Measurements from ENCODE around the gene TMEM116.
"Not testable (repeated sequence)": the region's sequence is repeated elsewhere in the genome, so short reads cannot be mapped to it uniquely, and the experiment has no call there.

The TMEM116 gene

GRCh38 chr12:112049351-112049750 lies 36.4 kb upstream of the TMEM116 start (continued):
- no peak for TF ChIP-seq PBX3 (CRISPR knock-in tag; IDR thresholded peaks at IDR 0.05)
- TF ChIP-seq KLF17 (tag by site-specific recombination; IDR thresholded peaks at IDR 0.05): no peak
- TF ChIP-seq ZNF549 (tag by site-specific recombination; IDR thresholded peaks at IDR 0.05): no peak
- no peak for TF ChIP-seq ZNF174 (tag by site-specific recombination; IDR thresholded peaks at IDR 0.05)
- no peak for TF ChIP-seq KLF1 (tag by site-specific recombination; IDR thresholded peaks at IDR 0.05)
- no peak for TF ChIP-seq ZIC2 (tag by site-specific recombination; IDR thresholded peaks at IDR 0.05)
- TF ChIP-seq ZSCAN30 (tag by site-specific recombination; IDR thresholded peaks at IDR 0.05): no peak
- TF ChIP-seq MYNN (tag by site-specific recombination; IDR thresholded peaks at IDR 0.05; ENCODE audit: borderline replicate concordance): no peak
- TF ChIP-seq ZBTB21 (tag by site-specific recombination; IDR thresholded peaks at IDR 0.05): no peak
- no peak for TF ChIP-seq ZNF350 (tag by site-specific recombination; IDR thresholded peaks at IDR 0.05)
- no peak for TF ChIP-seq ZNF677 (tag by site-specific recombination; IDR thresholded peaks at IDR 0.05)

GRCh38 chr12:112046003-112046402 lies 33.0 kb upstream of the TMEM116 start:
- H3K36me3 ChIP-seq (ENCODE audit: control insufficient read depth in 2 of 2, insufficient read depth in 1 of 2, low read length in 2 of 2): peaks cover 87 to 92% of the 10 kb centered on the region in 2 experiments
- no peaks in the 10 kb centered on the region for H3K4me1 ChIP-seq (ENCODE audit: control insufficient read depth, insufficient read depth, low read length)
- no peak for TF ChIP-seq SP2 (tag by site-specific recombination; IDR thresholded peaks at IDR 0.05)
- TF ChIP-seq ZNF670 (tag by site-specific recombination; IDR thresholded peaks at IDR 0.05; ENCODE audit: low read depth): no peak
- TF ChIP-seq KLF16 (tag by site-specific recombination; IDR thresholded peaks at IDR 0.05): no peak
- TF ChIP-seq PRDM1 (tag by site-specific recombination; IDR thresholded peaks at IDR 0.05): peak; percentile 60
- ChIA-PET CTCF (no interaction called here), POLR2A (no interaction called here)
- no peaks in the 10 kb centered on the region for H3K9me3 ChIP-seq (ENCODE audit: control insufficient read depth, insufficient read depth, low read depth, low read length)
- no peak overlapping the region for H3K4me3 ChIP-seq (ENCODE audit: low read depth, low read length)
- no peak overlapping the region for H3K27ac ChIP-seq (ENCODE audit: extremely low read depth, low read depth, low read length)

GRCh38 chr12:112036614-112037013 lies 23.6 kb upstream of the TMEM116 start:
- H3K27ac ChIP-seq (ENCODE audit: extremely low read depth, low read depth, low read length); H3K4me3 ChIP-seq (ENCODE audit: low read depth, low read length); H3K9me3 ChIP-seq (ENCODE audit: control insufficient read depth, insufficient read depth, low read depth, low read length); CTCF ChIA-PET; POLR2A ChIA-PET; H3K4me1 ChIP-seq (ENCODE audit: control insufficient read depth, insufficient read depth, low read length): not testable (repeated sequence)
- peak; percentile 83; the same call in 1 of the 2 replicates for TF ChIP-seq ZNF121 (tag by site-specific recombination; IDR thresholded peaks at IDR 0.05)
- peaks cover 92 to 93% of the 10 kb centered on the region in 2 experiments for H3K36me3 ChIP-seq (ENCODE audit: control insufficient read depth in 2 of 2, insufficient read depth in 1 of 2, low read length in 2 of 2)

- no peaks in the 10 kb centered on the region for H3K4me1 ChIP-seq (ENCODE audit: control insufficient read depth, insufficient read depth, low read length)
- no peaks in the 10 kb centered on the region for H3K9me3 ChIP-seq (ENCODE audit: control insufficient read depth, insufficient read depth, low read depth, low read length)
- no peak for TF ChIP-seq ZNF112 (tag by site-specific recombination; IDR thresholded peaks at IDR 0.05)
- TF ChIP-seq MEIS1 (CRISPR knock-in tag; IDR thresholded peaks at IDR 0.05; ENCODE audit: borderline replicate concordance): no peak
- TF ChIP-seq ZNF560 (tag by site-specific recombination; IDR thresholded peaks at IDR 0.05; ENCODE audit: borderline replicate concordance): no peak
- TF ChIP-seq OSR2 (tag by site-specific recombination; IDR thresholded peaks at IDR 0.05): no peak
- no peak for TF ChIP-seq ZNF792 (tag by site-specific recombination; IDR thresholded peaks at IDR 0.05)
- TF ChIP-seq ZNF223 (tag by site-specific recombination; IDR thresholded peaks at IDR 0.05): no peak
- TF ChIP-seq ZNF785 (tag by site-specific recombination; IDR thresholded peaks at IDR 0.05): no peak
- no peak for TF ChIP-seq ZEB2 (tag by site-specific recombination; IDR thresholded peaks at IDR 0.05)
- no peak for TF ChIP-seq BCL11A (tag by site-specific recombination; IDR thresholded peaks at IDR 0.05; ENCODE audit: low read depth)
- no peak for TF ChIP-seq ZSCAN18 (tag by site-specific recombination; IDR thresholded peaks at IDR 0.05)
- no peak for TF ChIP-seq ZNF146 (tag by site-specific recombination; IDR thresholded peaks at IDR 0.05)
- no peak for TF ChIP-seq ZNF311 (tag by site-specific recombination; IDR thresholded peaks at IDR 0.05; ENCODE audit: borderline replicate concordance)
- no peak for TF ChIP-seq ZNF843 (tag by site-specific recombination; IDR thresholded peaks at IDR 0.05)
- no peak for TF ChIP-seq ZNF777 (tag by site-specific recombination; IDR thresholded peaks at IDR 0.05; ENCODE audit: borderline replicate concordance)
- no peak for TF ChIP-seq HOXD13 (CRISPR knock-in tag; IDR thresholded peaks at IDR 0.05; ENCODE audit: borderline replicate concordance)
- H3K36me3 ChIP-seq (ENCODE audit: control insufficient read depth in 2 of 2, insufficient read depth in 1 of 2, low read length in 2 of 2): peaks cover 88 to 93% of the 10 kb centered on the region in 2 experiments
- no peak overlapping the region for H3K27ac ChIP-seq (ENCODE audit: extremely low read depth, low read depth, low read length)
- ChIA-PET CTCF (no interaction called here), POLR2A (no interaction called here)
- no peak overlapping the region for H3K4me3 ChIP-seq (ENCODE audit: low read depth, low read length)
Observed at GRCh38 chr12:112035219-112035785, 22.3 kb upstream of the TMEM116 start.

Measured in HEK293 (cell line).